Testis (tissue), 2 donors: ENCODE measurements around the gene AUTS2.

Experiments used
- POLR2A ChIP-seq: fragments of 450-650 bp; IDR thresholded peaks from one replicate; pipeline ENCODE4 v1.6.1; 2017; ENCODE audit warnings: antibody characterized with exemption, mild to moderate bottlenecking, moderate library complexity
- TF ChIP-seq, protein P1 (sequence below), 3 experiments: fragments of 450-650 bp in 2 of 3; fragments of 200-600 bp in 1 of 3; sonication (generic) in 1 of 3; IDR thresholded peaks; one replicate each; pipeline ENCODE4 v1.5.1; 2016 to 2019; ENCODE audit warnings: antibody characterized with exemption in 3 of 3, mild to moderate bottlenecking in 2 of 3, moderate library complexity in 1 of 3

- TF ChIP-seq, protein P1, sequence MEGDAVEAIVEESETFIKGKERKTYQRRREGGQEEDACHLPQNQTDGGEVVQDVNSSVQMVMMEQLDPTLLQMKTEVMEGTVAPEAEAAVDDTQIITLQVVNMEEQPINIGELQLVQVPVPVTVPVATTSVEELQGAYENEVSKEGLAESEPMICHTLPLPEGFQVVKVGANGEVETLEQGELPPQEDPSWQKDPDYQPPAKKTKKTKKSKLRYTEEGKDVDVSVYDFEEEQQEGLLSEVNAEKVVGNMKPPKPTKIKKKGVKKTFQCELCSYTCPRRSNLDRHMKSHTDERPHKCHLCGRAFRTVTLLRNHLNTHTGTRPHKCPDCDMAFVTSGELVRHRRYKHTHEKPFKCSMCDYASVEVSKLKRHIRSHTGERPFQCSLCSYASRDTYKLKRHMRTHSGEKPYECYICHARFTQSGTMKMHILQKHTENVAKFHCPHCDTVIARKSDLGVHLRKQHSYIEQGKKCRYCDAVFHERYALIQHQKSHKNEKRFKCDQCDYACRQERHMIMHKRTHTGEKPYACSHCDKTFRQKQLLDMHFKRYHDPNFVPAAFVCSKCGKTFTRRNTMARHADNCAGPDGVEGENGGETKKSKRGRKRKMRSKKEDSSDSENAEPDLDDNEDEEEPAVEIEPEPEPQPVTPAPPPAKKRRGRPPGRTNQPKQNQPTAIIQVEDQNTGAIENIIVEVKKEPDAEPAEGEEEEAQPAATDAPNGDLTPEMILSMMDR (IDR thresholded peaks at IDR 0.05) = no peak
- TF ChIP-seq POLR2A = no peak
Measured at GRCh38 chr7:70450731-70451130, 852.5 kb downstream of the AUTS2 start.
